GM19023 (cell line): Measurements from ENCODE around the gene SMPX.

Experiments
- ATAC-seq: cut with Tn5 transposase; IDR thresholded peaks from one replicate; pipeline ENCODE4 v1.9.1; 2021; ENCODE audit warnings: mild to moderate bottlenecking, moderate library complexity; ENCODE audit not compliant: unreplicated experiment

Gene SMPX

GRCh38 chrX:21715825-21716224, 42.1 kb downstream of the SMPX start:
- ATAC-seq: no peak

- ATAC-seq: no peak
These were observed 42.6 kb downstream of the SMPX start for GRCh38 chrX:21715337-21715736.

- no peak for ATAC-seq
These were observed 46.1 kb downstream of the SMPX start for GRCh38 chrX:21711848-21712197.

GRCh38 chrX:21711129-21711847, 46.6 kb downstream of the SMPX start:
- no peak for ATAC-seq

GRCh38 chrX:21708116-21708515, 49.8 kb downstream of the SMPX start:
- no peak for ATAC-seq

GRCh38 chrX:21705225-21705624, 52.7 kb downstream of the SMPX start:
- no peak for ATAC-seq

GRCh38 chrX:21702725-21703124, 55.2 kb downstream of the SMPX start:
- no peak for ATAC-seq

- ATAC-seq: no peak
These were observed 56.9 kb downstream of the SMPX start for GRCh38 chrX:21700967-21701366.

GRCh38 chrX:21700275-21700674, 57.6 kb downstream of the SMPX start:
- ATAC-seq: no peak

- no peak for ATAC-seq
These were observed 58.8 kb downstream of the SMPX start for GRCh38 chrX:21699136-21699535.

- no peak for ATAC-seq
These were observed 59.6 kb downstream of the SMPX start for GRCh38 chrX:21698272-21698671.

- no peak for ATAC-seq
These were observed 66.4 kb downstream of the SMPX start for GRCh38 chrX:21691512-21692018.

- ATAC-seq: no peak
These were observed 74.0 kb downstream of the SMPX start for GRCh38 chrX:21683941-21684340.

- ATAC-seq: no peak
These were observed 79.8 kb downstream of the SMPX start for GRCh38 chrX:21678048-21678612.

GRCh38 chrX:21675931-21676330, 82.0 kb downstream of the SMPX start:
- no peak for ATAC-seq

- ATAC-seq: no peak
These were observed 83.3 kb downstream of the SMPX start for GRCh38 chrX:21674430-21675186.

GRCh38 chrX:21666679-21667078, 91.2 kb downstream of the SMPX start:
- ATAC-seq: no peak

- no peak for ATAC-seq
These were observed 91.7 kb downstream of the SMPX start for GRCh38 chrX:21666252-21666651.

GRCh38 chrX:21662761-21663160, 95.2 kb downstream of the SMPX start:
- no peak for ATAC-seq

GRCh38 chrX:21661316-21661715, 96.6 kb downstream of the SMPX start:
- no peak for ATAC-seq

- ATAC-seq: no peak
These were observed 97.8 kb downstream of the SMPX start for GRCh38 chrX:21660156-21660555.

GRCh38 chrX:21659320-21659719, 98.6 kb downstream of the SMPX start:
- no peak for ATAC-seq
